Measurements from ENCODE around the gene DNAH17. TPM values are rescaled to one million over a fixed set of nuclear protein-coding genes. Genes with fewer than 3 reads are reported as not detected.

The DNAH17 gene
- total RNA-seq, 4 donors from 2014 or later = 0.22 to 0.51 TPM; not detected in 2

- no peak for TF ChIP-seq CTCF (IDR thresholded peaks at IDR 0.05; ENCODE audit: low read depth)
Measured at GRCh38 chr17:78412403-78412802, 164.8 kb downstream of the DNAH17 start.

GRCh38 chr17:78411241-78411857 is 165.8 kb downstream of the DNAH17 start:
- TF ChIP-seq CTCF (IDR thresholded peaks at IDR 0.05; ENCODE audit: low read depth) = no peak

- TF ChIP-seq CTCF (IDR thresholded peaks at IDR 0.05; ENCODE audit: low read depth) = no peak
Measured at GRCh38 chr17:78409191-78409928, 167.8 kb downstream of the DNAH17 start.

- no peak for TF ChIP-seq CTCF (IDR thresholded peaks at IDR 0.05; ENCODE audit: low read depth)
Measured at GRCh38 chr17:78408476-78409050, 168.6 kb downstream of the DNAH17 start.

- TF ChIP-seq CTCF (IDR thresholded peaks at IDR 0.05; ENCODE audit: low read depth) = no peak
Measured at GRCh38 chr17:78407387-78408000, 169.7 kb downstream of the DNAH17 start.

GRCh38 chr17:78406920-78407319 is 170.3 kb downstream of the DNAH17 start:
- TF ChIP-seq CTCF (IDR thresholded peaks at IDR 0.05; ENCODE audit: low read depth) = no peak

GRCh38 chr17:78406396-78406795 is 170.8 kb downstream of the DNAH17 start:
- TF ChIP-seq CTCF (IDR thresholded peaks at IDR 0.05; ENCODE audit: low read depth) = no peak

Measured in subcutaneous adipose tissue (tissue), 4 donors.